Measurements from ENCODE around the gene SERPINB1. TPM values are rescaled to one million over a fixed set of nuclear protein-coding genes. Genes with fewer than 3 reads are reported as not detected.
"Not testable (repeated sequence)": the region's sequence is repeated elsewhere in the genome, so short reads cannot be mapped to it uniquely, and the experiment has no call there.

Gene SERPINB1
- total RNA-seq, result 17.9 TPM

DNA sequence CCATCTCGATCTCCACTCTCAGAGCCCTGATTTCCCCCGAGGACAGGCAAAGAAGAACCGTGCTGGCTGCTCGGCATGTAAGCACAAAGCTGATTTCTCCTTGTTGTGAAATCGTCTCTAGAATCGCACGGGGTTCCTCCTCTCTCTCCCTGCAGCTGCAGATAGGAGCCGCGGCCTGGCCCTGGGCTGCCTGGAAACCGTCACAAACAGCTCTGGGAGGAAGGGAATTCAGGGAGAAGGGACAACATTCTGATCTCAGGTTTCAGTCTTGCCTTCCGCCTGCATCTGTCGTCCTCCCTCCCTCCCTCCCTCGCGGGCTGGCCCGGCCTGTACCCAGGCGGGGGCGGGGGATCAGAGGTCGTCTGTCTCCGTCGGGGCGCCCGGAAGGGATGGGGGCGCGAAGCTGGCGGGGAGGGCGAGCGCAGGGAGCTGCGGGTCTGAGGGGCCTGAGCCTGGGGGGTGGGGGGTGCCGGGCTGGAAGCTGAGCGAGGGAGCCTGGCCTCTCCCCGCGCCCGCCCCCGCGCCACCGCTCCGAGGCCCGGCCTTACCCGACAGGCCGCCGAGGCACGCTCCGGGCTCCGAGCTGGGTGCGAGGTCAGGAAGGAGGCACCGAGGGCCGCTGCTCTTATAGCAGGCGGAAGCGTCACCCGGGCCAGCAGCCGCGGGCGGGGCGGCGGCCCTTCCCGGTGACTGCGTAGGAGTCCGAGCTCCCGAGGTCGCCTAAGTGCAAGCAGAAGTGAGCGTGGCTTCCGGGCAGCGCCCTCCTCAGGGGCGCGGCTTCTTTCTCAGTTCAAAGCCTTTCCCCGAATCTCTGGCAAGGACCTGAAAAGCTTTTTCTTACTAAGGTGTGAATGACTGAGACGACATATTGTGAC, at the start of gene SERPINB1:
SERPINB1 (minus strand) TSS at position 600 of the 875 bp plus-strand sequence. CDS start 1,277 bp downstream, outside the sequence.
- peak; percentile 90 for DNase-seq

DNA sequence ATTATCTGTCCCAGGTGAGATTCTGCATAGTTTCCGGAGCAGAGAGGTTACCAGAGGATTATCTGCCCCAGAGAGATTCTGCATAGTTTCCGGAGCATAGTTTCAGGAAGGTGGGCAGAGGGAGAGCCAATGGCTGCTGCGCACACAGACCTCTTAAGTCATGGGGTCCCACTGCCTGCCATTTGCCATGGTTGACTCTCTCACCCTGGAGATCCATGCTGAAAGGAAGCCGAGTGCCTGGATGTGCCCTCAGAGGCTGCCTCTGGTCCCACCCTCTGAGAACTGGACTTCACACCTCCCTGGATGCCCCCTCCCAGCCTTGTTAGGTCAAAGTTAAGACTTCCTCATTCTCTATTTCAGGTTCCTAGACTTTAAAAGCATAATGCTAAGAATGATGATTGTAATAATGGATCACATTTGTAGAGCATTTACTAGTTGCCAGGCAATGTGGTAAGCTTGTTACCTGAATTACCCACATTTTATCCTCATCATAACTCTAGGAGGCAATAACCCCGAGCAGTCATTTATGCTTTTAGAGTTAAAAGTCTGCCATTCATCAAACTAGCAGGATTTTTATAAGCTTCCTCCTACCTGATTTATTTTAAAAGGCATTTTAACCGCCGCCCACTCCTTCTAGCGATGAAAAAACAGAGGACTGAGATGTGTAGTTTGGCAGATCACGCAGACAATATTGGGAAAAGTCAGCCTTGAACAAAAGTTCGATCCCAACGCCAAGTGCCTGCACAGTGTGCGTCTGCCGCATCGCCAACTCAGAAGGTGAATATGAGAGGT, 49.5 kb upstream of the SERPINB1 start:
- DNase-seq, result no peak

DNA sequence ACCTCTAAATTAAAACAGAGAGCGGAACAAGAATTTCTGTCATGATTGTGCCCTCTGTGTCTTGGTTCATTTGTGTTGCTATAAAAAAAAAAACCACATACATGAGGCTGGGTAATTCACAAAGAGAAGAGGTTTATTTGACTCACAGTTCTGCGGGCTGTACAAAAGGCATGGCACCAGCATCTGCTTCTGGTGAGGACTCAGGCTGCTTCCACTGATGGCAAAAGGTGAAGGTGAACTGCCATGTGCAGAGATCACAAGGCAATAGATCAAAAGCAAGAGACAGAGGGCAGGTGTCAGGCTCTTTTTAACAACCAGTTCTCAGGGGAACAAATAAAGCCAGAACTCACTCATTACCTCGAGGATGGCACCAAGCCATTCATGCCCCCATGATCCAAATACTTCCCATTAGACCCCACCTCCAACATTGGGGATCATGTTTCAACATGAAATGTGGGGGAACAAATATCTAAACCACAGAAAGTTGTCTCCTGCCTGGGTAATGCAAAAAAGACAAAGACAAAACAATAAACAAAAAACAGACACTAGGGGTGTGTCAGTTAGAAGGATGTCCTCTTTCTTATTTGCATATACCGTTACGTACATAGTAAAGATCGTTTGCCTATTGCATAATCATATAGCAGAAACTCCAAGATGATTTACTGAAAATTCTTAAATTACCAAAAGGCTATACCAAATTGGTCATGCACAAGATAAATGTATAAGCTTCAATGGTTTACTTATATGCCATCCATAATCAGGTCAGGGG, 44.5 kb upstream of the SERPINB1 start:
- DNase-seq, result no peak

DNA sequence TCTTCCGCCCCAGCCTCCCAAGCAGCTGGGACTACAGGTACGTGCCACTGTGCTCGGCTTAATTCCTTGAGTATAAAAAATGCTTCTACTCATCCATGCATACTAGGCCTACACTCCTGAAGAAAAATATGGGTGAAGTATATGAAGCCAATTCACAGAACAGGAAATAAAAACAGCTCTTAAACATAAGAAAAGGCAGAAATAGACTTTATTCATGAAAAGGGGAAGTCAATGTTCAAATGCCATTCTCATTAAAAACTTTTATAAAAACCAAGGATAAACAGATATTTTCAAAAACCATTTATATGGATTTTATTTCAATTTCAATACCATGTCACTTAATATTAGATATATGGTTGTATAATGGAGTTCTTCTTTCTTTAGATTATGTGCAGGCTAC, 43.1 kb upstream of the SERPINB1 start:
- no peak for DNase-seq

DNA sequence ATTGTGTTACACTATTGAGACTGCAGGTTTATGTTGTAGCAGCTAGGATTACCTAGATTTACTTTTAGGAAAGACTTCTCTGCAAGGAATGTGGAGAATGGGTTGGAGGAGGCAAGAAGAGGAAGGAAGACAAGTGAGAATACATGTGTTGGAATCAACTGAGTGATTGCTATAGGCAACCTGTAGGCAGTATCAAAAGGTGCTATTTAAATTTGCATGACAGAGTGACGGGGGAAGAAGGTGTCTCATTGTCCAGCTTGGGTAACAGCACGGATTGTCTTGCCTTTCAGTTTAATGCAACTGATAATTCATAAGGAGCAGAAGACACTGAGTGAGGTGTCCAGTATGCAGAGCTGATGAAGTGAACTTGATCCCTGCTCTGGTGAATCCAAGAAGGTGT, 42.0 kb upstream of the SERPINB1 start:
- DNase-seq, result no peak

DNA sequence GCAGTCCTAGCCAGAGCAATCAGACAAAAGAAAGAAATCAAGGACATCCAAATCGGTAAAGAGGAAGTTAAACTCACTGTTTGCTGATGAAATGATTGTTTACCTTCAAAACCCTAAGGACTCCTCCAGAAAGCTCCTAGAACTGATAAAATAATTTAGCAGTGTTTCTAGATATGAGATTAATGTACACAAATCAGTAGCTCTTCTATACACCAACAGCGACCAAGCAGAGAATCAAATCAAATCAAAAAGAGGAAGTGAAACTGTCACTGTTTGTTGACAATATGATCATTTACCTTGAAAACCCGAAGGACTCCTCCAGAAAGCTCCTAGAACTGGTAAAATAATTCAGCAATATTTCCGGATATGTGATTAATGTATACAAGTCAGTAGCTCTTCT, 39.8 kb upstream of the SERPINB1 start:
- DNase-seq, result no peak

DNA sequence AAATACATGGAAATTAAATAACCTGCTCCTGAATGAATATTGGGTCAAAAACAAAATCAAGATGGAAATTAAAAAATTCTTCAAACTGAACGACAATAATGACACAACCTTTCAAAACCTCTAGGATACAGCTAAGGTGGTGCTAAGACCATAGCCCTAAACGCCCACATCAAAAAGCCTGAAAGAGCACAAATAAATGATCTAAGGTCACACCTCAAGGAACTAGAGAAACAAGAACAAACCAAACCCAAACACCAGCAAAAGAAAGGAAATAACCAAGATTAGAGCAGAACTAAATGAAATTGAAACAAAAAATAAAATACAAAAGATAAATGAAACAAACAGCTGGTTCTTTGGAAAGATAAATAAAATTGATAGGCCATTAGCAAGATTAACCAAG, 38.5 kb upstream of the SERPINB1 start:
- not testable (repeated sequence) for DNase-seq

DNA sequence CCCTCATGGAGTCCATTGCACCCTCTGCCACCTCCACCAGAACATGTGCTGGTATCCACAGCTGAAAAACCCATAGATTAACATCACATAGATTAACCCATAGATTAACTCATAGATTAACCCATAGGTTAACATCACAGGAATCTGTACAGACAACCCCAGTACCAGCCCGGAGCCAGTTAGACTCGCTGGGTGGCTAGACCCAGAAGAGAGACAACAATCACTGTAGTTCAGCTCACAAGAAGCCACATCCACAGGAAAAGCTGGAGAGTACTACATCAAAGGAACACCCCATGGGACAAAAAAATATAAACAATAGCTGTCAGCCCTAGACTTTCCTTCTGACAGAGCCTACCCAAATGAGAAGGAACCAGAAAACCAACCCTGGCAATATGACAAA, 36.3 kb upstream of the SERPINB1 start:
- no peak for DNase-seq

DNA sequence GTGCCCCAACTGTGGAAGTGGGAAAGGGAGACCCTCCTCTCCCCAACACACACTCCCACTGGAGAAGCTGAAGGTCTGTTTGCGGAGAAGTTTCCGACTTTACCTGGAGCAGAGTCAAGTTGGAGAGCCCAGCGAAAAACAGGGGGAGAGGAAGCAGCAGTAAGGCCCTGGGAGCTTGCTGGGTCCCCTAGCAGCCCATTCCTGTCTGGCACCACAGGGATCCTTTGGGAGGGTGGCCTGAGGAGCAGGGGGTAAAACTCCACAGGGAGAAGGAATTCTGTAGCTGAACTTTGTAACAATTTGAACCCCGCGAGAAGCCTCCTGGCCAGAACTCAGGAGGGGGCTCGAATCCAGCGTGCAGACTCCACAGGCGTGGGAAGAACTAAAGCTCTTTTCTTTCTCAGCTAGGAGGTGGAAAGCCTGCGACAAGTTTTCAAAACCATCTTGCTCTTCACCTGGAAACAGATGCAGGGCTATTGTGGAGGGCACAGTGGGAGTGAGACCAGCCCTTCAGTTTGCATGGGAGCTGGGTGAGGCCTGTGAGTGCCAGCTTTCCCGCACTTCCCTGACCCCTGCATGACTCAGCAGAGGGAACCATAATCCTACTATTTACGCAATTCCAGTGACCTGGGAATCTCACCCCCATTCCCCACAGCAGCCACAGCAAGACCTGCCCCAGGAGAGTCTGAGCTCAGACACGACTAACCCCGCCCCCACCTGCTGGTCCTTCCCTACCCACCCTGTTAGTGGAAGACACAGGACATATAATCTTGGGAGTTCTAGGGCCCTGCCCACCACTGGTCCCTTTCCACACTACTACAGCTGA, 35.6 kb upstream of the SERPINB1 start:
- no peak for DNase-seq

DNA sequence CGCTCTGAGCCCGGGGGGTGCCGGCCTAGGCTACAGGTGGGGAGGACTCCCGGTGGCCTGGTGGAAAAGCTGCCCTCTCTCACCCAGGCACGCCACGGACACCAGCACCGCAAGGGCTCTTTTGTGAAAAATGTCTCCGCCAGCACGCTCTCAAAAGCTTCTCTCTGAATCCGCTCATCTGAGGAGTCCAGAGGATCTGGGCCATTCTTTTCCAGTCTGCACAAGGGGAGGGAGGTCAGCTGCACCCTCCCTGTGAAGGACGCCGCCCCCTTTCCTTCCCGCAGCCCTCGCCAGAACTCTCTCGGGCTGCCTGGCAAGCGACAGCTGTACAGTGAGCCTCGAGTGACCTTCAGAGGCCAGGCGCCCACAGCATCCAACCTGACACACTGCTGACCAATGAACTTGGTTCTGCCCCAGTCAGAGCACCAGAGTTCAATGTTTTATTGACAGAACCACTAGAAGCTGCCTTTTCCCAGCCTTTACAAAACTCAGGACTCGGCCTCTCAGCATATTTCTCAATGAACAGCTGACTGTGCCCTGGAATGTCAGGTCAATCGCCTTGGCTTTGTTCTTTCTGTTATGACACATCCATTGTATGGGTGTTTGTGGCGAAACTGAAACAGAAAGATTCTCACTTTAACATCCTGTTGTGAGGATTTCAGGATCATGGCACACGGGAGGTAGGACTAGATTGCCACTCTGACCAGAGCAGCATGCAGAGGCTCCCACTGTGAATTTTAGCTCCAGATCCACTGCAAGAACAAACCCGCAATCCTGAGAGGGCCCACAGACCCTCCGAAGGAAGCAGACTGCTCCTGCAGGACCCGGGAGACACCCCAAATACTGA, 34.8 kb upstream of the SERPINB1 start:
- peak; percentile 73 for DNase-seq

DNA sequence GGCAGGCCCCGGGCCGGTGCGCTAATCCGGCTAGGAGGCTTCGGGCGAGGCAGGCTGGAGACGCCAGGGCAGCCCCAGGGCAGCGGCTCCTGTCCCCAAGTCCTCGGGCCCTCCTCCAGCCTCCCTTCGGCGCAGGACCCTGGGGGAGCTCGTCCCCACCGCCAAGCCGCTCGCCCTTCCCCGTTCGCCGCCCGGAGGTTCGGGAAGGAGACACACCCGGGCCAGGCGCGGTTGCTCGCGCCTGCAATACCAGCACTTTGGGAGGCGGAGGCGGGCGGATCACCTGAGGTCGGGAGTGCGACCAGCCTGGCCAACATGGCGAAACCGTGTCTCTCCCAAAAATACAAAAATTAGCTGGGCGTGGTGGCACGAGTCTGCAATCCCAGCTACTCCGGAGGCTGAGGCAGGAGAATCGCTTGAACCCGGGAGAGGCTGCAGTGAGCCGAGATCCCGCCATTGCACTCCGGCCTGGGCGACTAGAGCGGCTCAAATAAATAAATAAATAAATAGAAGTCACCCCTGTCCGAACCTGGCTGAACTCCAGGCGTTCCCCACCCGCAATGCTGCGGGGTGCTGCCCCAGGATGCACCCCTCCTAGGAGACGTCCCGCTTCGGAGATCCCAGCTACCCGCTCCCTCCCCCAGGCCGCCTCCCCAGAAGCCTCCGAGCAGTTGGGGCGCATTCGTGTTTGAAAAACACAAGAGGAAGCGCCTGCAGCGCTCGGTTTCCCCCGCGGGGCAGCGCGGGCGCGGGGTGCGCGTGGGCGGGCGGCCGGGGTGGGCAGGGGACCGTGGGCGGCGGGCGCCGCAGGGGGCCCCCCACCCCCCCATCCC, 33.9 kb upstream of the SERPINB1 start:
- no peak for DNase-seq

DNA sequence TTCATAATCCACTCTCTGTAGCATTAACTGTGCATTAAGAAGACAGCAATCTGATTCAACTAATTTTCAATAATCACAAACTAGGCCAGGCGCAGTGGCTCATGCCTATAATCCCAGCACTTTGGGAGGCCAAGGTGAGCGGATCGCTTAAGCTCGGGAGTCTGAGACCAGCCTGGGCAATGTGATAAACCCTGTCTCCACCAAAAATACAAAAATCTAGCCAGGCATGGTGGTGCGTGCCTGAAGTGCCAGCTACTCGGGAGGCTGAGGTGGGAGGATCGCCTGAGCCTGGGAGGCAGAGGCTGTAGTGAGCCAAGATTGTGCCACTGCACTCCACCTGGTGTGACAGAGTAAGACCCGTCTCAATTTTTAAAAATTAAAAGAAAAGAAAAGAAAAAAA, 32.0 kb upstream of the SERPINB1 start:
- DNase-seq, result no peak

DNA sequence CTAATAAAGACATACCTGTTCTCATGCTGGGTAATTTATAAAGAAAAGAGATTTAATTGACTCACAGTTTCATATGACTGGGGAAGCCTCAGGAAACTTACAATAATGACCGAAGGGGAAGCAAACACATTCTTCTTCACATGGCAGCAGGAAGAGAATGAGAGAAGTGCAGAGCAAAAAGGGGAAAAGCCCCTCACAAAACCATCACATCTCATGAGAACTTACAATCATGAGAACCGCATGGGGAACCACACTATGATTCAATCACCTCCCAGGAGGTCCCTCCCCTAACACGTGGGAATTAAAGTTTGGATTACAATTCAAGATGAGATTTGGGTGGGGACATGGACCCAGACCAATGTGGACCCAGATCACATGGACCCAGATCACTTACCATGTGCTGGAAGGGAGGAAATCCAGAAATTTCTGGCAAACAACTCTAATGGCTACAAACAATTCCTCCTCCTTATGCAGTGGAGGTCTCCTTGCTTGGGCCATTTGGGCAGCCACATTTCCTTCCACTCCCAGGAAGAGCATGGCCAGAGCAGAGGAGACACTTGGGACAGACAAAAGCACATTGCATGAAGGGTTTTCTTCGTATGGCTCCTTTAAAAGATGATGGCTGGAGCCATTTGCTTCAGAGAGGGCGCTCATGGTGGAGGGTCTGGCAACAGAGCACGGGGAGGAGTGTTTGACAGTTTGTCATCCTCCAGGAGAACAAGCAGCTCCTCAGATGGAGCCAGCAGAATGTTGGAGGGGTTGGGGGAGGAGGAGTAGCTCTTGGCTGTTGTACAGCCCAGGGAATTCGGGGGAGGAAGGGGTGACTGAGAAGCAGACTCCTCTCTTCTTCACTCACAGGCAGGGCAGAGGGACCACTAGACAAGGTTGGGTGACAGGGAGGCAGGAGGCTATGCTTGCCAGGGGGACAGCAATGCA, 31.0 kb upstream of the SERPINB1 start:
- DNase-seq, result no peak

DNA sequence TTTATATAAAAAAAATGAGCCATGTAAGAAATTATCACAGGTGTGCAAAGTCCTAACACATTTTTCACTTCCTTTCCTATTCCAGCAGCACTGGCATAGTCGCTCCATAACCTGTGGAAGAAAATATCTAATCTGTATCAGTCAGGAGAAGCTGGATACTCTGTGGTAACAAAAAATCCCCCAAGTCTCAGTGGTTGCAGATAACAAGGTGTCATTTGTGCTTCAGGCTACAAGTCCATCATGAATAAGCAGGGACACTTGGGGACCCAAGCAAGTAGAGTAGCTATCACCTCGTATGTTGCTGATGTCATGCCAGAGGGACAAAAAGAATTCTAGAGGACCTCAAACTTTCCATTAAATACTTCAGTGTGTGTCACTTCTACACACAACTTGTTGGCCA, 30.3 kb upstream of the SERPINB1 start:
- DNase-seq, result no peak

DNA sequence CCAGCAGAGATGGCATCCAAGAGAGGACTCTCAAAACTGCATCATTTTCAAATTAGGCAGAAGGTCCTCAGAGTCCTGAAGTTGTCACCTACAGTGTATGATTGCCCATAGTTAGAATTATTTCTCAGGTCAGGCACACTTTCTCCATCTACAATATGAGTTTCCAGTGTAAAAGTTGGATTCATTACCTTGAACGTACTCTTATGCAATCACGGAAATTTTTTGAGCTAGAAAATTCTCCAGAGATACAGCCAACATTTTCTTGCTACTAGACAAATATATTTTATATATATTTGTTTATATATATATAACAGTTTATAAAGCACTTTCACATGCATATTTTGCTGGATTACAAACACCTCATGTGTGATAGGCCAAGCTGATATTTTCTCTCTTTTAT, 29.4 kb upstream of the SERPINB1 start:
- no peak for DNase-seq

DNA sequence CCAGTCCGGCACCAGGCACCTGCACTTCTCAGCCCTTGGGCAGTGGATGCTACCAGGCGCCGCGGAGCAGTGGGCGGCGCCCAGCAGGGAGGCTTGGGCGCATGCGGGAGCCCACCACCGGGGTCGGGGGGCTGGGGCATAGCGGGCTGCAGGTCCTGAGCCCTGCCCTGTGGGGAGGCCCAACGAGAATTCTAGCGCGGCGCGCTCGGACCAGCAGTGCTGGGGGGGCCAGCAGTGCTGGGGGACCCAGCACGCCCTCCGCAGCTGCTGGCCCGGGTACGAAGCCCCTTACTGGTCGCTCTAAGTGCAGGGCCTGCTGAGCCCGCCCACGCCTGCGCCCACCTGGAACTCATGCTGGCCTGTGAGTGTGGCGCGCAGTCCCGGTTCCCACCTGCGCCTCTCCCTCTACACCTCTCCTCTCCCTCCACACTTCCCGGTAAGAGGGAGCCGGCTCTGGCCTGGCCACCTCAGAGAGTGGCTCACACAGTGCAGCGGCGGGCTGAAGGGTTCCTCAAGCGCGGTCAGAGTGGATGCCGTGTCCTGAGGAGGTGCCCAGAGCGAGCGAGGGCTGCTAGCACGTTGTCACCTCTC, 28.5 kb upstream of the SERPINB1 start:
- no peak for DNase-seq

DNA sequence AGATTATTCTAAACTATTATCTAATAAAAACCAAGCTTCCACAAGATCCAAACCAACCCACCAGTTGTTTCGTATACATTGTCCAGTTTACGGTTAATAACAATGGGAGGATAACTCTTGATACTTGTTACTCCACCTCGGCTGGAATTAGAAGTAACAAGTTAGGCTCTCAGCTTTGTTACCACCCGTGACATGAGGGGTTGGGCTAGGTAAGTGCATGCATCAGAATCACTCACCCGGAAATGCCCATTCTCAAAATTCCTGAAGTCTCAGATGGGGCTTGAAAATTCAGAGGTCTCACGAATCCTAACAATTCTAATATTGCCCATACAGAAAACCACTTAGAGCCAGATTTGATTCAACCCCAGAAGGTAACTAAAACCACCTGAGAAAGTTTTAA, 27.0 kb upstream of the SERPINB1 start:
- DNase-seq, result no peak

DNA sequence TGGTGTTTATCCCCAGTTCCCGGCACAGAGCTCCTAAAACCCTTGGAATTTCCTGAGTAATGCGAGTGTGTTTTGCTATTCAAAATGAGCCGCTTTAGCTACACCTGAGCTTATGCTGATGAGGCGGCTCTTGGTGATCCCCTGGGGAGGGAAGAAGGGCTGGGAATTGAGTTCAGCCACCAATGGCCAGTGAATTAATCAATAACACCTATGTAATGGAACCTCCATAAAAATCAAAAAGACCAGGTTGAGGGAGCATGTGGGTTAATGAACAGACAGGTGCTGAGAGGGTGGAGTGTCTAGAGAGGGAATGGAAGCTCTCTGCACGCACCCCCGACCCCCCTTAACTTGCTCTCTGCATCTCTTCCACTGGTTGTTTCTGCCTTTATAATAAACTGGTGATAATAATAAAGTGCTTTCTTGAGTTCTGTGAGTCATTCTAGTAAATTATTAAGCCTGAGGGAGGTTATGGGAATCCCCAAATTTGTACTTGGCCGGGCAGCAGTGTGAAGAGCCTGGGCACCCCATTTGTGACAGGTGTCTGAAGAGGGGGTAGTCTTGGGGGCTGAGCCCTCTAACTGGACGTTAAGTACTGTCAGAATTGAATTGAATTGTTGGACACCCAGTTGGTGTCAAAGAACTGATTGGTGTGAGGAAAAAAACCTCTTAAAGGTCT, 24.6 kb upstream of the SERPINB1 start:
- DNase-seq, result no peak
